Peyer's patch (tissue), 4 donors: ENCODE measurements around the gene MARF1. TPM values are rescaled to one million over a fixed set of nuclear protein-coding genes. Genes with fewer than 3 reads are reported as not detected.

Source experiments
- DNase-seq, 3 donors: peaks; one replicate each; pipeline ENCODE4 v3.0.0-alpha.2; 2017 to 2019
- H3K27ac ChIP-seq, 4 donors: fragments of 200-600 bp; sonication (generic); one replicate each; pipeline ENCODE4 v1.5.1; 2016 to 2019
- H3K27me3 ChIP-seq, 2 donors: fragments of 200-600 bp; sonication (generic); one replicate each; pipeline ENCODE4 v1.5.1; 2019
- H3K36me3 ChIP-seq, 3 donors: fragments of 200-600 bp; sonication (generic); one replicate each; pipeline ENCODE4 v1.5.1; 2016 to 2019
- H3K4me1 ChIP-seq, 4 donors: fragments of 200-600 bp; sonication (generic); one replicate each; pipeline ENCODE4 v1.5.1; 2016 to 2019
- H3K4me3 ChIP-seq, 4 donors: fragments of 200-600 bp; sonication (generic); 1 replicate in 3 of 4; 2 replicates in 1 of 4; pipeline ENCODE4 v1.5.1; 2016 to 2019; ENCODE audit warnings: mild to moderate bottlenecking in 1 of 4
- H3K9me3 ChIP-seq, 4 donors: fragments of 200-600 bp; sonication (generic); one replicate each; pipeline ENCODE4 v1.5.1; 2016 to 2019; ENCODE audit warnings: mild to moderate bottlenecking in 1 of 4
- CTCF ChIP-seq, 6 experiments: fragments of 450-650 bp in 4 of 6; fragments of 200-600 bp in 2 of 6; sonication (generic) in 1 of 6; IDR thresholded peaks; one replicate each; pipeline ENCODE4 v1.5.1; 2017 to 2019; ENCODE audit warnings: antibody characterized with exemption in 6 of 6, mild to moderate bottlenecking in 3 of 6, moderate library complexity in 1 of 6
- POLR2A ChIP-seq, 2 donors: fragments of 450-650 bp; IDR thresholded peaks; one replicate each; pipeline ENCODE4 v1.5.1; 2017; ENCODE audit warnings: antibody characterized with exemption in 2 of 2, mild to moderate bottlenecking in 2 of 2, moderate library complexity in 2 of 2
- total RNA-seq, 4 donors: library from RNA; depleted of rRNA; stranded (reverse); fragments of >200 nt; gene quantifications; one replicate each; pipeline ENCODE4 v1.1.0, GENCODE V29; 2016

MARF1 gene
- total RNA-seq, 4 donors from 2014 or later, result 39.1 to 74.3 (median 52.1) TPM

DNA sequence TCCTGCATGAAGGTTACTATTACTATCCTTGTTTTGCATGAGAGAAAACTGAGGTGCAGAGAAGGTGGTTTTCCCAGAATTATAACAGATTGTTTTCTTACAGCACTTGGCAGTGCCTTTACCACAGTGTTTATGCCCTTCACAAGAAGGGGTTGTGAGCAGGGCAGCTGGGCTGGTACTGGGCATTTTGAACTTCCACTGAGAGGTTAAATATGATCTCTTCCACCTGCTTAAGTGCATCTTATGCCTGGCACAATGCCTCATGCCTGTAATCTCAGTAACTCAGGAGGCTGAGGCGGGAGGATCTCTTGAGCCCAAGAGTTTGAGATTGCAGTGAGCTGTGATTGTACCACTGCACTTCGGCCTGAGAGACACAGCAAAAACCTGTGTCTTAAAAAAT lies 43.3 kb upstream of the MARF1 start:
- Histone ChIP-seq H3K27me3 (no peaks in the 10 kb centered on the region), H3K9me3 (no peaks in the 10 kb centered on the region), H3K36me3 (peaks cover 0 to 61% (median 0%) of the 10 kb centered on the region in 3 donors), H3K4me1 (no peaks in the 10 kb centered on the region), H3K4me3 (no peak overlapping the region), H3K27ac (no peak overlapping the region)
- DNase-seq, result no peak
- TF ChIP-seq POLR2A (IDR thresholded peaks at IDR 0.05) (no peak), CTCF (IDR thresholded peaks at IDR 0.05) (no peak)

GRCh38 chr16:15682105-15682570 lies 39.2 kb upstream of the MARF1 start:
- Histone ChIP-seq H3K4me1 (no peaks in the 10 kb centered on the region), H3K9me3 (no peaks in the 10 kb centered on the region), H3K27me3 (no peaks in the 10 kb centered on the region), H3K4me3 (no peak overlapping the region), H3K36me3 (peaks cover 0 to 51% (median 0%) of the 10 kb centered on the region in 3 donors), H3K27ac (no peak overlapping the region)
- TF ChIP-seq POLR2A (IDR thresholded peaks at IDR 0.05), result no peak
- TF ChIP-seq CTCF (IDR thresholded peaks at IDR 0.05), result peak in 4 of 6 experiments; percentile 4 to 35 (median 28)
- DNase-seq, result no peak

- H3K4me1 ChIP-seq, result peaks cover 0 to 11% (median 3%) of the 10 kb centered on the region in 4 donors
- no peaks in the 10 kb centered on the region for H3K27me3 ChIP-seq
- no peak for DNase-seq
- no peak overlapping the region for H3K27ac ChIP-seq
- peaks cover 0 to 21% (median 0%) of the 10 kb centered on the region in 3 donors for H3K36me3 ChIP-seq
- TF ChIP-seq CTCF (IDR thresholded peaks at IDR 0.05) (no peak), POLR2A (IDR thresholded peaks at IDR 0.05) (no peak)
- H3K4me3 ChIP-seq, result no peak overlapping the region
- H3K9me3 ChIP-seq, result no peaks in the 10 kb centered on the region
Measured at GRCh38 chr16:15677447-15677846, 34.5 kb upstream of the MARF1 start.

GRCh38 chr16:15676506-15676905 lies 33.6 kb upstream of the MARF1 start:
- no peaks in the 10 kb centered on the region for H3K9me3 ChIP-seq
- DNase-seq, result no peak
- H3K4me1 ChIP-seq, result peaks cover 0 to 11% (median 3%) of the 10 kb centered on the region in 4 donors
- H3K4me3 ChIP-seq, result no peak overlapping the region
- H3K27me3 ChIP-seq, result no peaks in the 10 kb centered on the region
- peaks cover 0 to 21% (median 0%) of the 10 kb centered on the region in 3 donors for H3K36me3 ChIP-seq
- TF ChIP-seq CTCF (IDR thresholded peaks at IDR 0.05) (no peak), POLR2A (IDR thresholded peaks at IDR 0.05) (no peak)
- H3K27ac ChIP-seq, result no peak overlapping the region

DNA sequence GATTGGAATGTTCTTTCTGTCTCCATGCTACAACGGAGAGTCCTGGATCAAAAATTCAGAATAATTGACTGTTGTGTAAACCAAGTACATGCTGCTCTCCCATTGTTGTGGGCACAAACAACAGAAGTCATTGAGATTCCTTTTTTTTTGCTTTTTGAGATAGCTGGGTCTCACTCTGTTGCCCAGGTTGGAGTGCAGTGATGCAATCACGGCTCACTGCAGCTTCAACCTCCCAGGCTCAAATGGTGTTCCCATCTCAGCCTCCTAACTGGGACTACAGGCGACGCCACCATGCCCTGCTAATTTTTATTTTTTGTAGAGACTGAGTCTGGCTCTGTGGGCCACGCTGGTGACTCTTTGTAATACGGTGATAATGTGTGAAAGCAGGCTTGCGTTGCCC lies 31.6 kb upstream of the MARF1 start:
- Histone ChIP-seq H3K4me1 (peaks cover 0 to 11% (median 3%) of the 10 kb centered on the region in 4 donors), H3K27ac (peak overlapping the region in 1 of 4 donors; percentile 85), H3K27me3 (no peaks in the 10 kb centered on the region), H3K9me3 (no peaks in the 10 kb centered on the region), H3K4me3 (no peak overlapping the region), H3K36me3 (peaks cover 0 to 29% (median 0%) of the 10 kb centered on the region in 3 donors)
- DNase-seq, result no peak
- TF ChIP-seq POLR2A (IDR thresholded peaks at IDR 0.05) (no peak), CTCF (IDR thresholded peaks at IDR 0.05) (no peak)
